Measurements from ENCODE around the gene TMEM138. TPM values are rescaled to one million over a fixed set of nuclear protein-coding genes. Genes with fewer than 3 reads are reported as not detected.

Gene TMEM138
- total RNA-seq, 1 donor from 2014 or later: 68.4 TPM

- no peak for DNase-seq (ENCODE audit: low spot score)
- H3K9me3 Mint-ChIP-seq: no peaks in the 10 kb centered on the region
- H3K4me1 Mint-ChIP-seq (ENCODE audit: low read depth): no peaks in the 10 kb centered on the region
- H3K27me3 Mint-ChIP-seq (ENCODE audit: insufficient read depth): no peaks in the 10 kb centered on the region
- H3K36me3 Mint-ChIP-seq (ENCODE audit: low read depth): peaks cover 51% of the 10 kb centered on the region
- intact Hi-C loops (cut with micrococcal nuclease): no loop called here
- no peak overlapping the region for H3K27ac Mint-ChIP-seq
- H3K4me3 Mint-ChIP-seq: no peak overlapping the region
Measured at GRCh38 chr11:61406067-61406466, 43.9 kb downstream of the TMEM138 start.

- DNase-seq (ENCODE audit: low spot score): no peak
- intact Hi-C loops (cut with micrococcal nuclease): no loop called here
- Mint-ChIP-seq H3K4me3 (no peak overlapping the region), H3K4me1 (ENCODE audit: low read depth) (no peaks in the 10 kb centered on the region), H3K9me3 (no peaks in the 10 kb centered on the region), H3K27ac (no peak overlapping the region), H3K27me3 (ENCODE audit: insufficient read depth) (no peaks in the 10 kb centered on the region), H3K36me3 (ENCODE audit: low read depth) (peaks cover 54% of the 10 kb centered on the region)
Measured at GRCh38 chr11:61406991-61407728, 45.0 kb downstream of the TMEM138 start.

- Mint-ChIP-seq H3K36me3 (ENCODE audit: low read depth) (peaks cover 62% of the 10 kb centered on the region), H3K4me3 (no peak overlapping the region), H3K27me3 (ENCODE audit: insufficient read depth) (no peaks in the 10 kb centered on the region), H3K4me1 (ENCODE audit: low read depth) (peaks cover 23% of the 10 kb centered on the region), H3K9me3 (no peaks in the 10 kb centered on the region), H3K27ac (no peak overlapping the region)
- intact Hi-C loops (cut with micrococcal nuclease): no loop called here
- no peak for DNase-seq (ENCODE audit: low spot score)
Measured at GRCh38 chr11:61411589-61411988, 49.4 kb downstream of the TMEM138 start.

GRCh38 chr11:61413496-61413895 lies 51.3 kb downstream of the TMEM138 start:
- Mint-ChIP-seq H3K9me3 (no peaks in the 10 kb centered on the region), H3K36me3 (ENCODE audit: low read depth) (peaks cover 61% of the 10 kb centered on the region), H3K4me1 (ENCODE audit: low read depth) (peaks cover 42% of the 10 kb centered on the region), H3K27ac (peak overlapping the region; percentile 72), H3K4me3 (no peak overlapping the region), H3K27me3 (ENCODE audit: insufficient read depth) (no peaks in the 10 kb centered on the region)
- DNase-seq (ENCODE audit: low spot score): no peak
- intact Hi-C loops (cut with micrococcal nuclease): no loop called here

- DNase-seq (ENCODE audit: low spot score): no peak
- H3K4me3 Mint-ChIP-seq: no peak overlapping the region
- no peaks in the 10 kb centered on the region for H3K9me3 Mint-ChIP-seq
Measured at GRCh38 chr11:61414547-61414946, 52.4 kb downstream of the TMEM138 start.

GRCh38 chr11:61415381-61415780 lies 53.2 kb downstream of the TMEM138 start:
- Mint-ChIP-seq H3K4me1 (ENCODE audit: low read depth) (peaks cover 43% of the 10 kb centered on the region), H3K27me3 (ENCODE audit: insufficient read depth) (no peaks in the 10 kb centered on the region), H3K36me3 (ENCODE audit: low read depth) (peaks cover 66% of the 10 kb centered on the region), H3K27ac (no peak overlapping the region), H3K4me3 (no peak overlapping the region), H3K9me3 (no peaks in the 10 kb centered on the region)
- no peak for DNase-seq (ENCODE audit: low spot score)
- intact Hi-C loops (cut with micrococcal nuclease): no loop called here

More at GRCh38 chr11:61414547-61414946, 52.4 kb downstream of the TMEM138 start:
- H3K27ac Mint-ChIP-seq: peak overlapping the region; percentile 54
- H3K4me1 Mint-ChIP-seq (ENCODE audit: low read depth): peaks cover 43% of the 10 kb centered on the region
- intact Hi-C loops (cut with micrococcal nuclease): no loop called here
- peaks cover 62% of the 10 kb centered on the region for H3K36me3 Mint-ChIP-seq (ENCODE audit: low read depth)
- no peaks in the 10 kb centered on the region for H3K27me3 Mint-ChIP-seq (ENCODE audit: insufficient read depth)

- peaks cover 66% of the 10 kb centered on the region for H3K36me3 Mint-ChIP-seq (ENCODE audit: low read depth)
- H3K4me1 Mint-ChIP-seq (ENCODE audit: low read depth): peaks cover 49% of the 10 kb centered on the region
- intact Hi-C loops (cut with micrococcal nuclease): no loop called here
- DNase-seq (ENCODE audit: low spot score): no peak
- H3K9me3 Mint-ChIP-seq: no peaks in the 10 kb centered on the region
- no peaks in the 10 kb centered on the region for H3K27me3 Mint-ChIP-seq (ENCODE audit: insufficient read depth)
- H3K27ac Mint-ChIP-seq: no peak overlapping the region
- no peak overlapping the region for H3K4me3 Mint-ChIP-seq
Measured at GRCh38 chr11:61416941-61417340, 54.8 kb downstream of the TMEM138 start.

- Mint-ChIP-seq H3K4me1 (ENCODE audit: low read depth) (peaks cover 55% of the 10 kb centered on the region), H3K36me3 (ENCODE audit: low read depth) (peaks cover 68% of the 10 kb centered on the region), H3K27ac (peak overlapping the region; percentile 58)
Measured at GRCh38 chr11:61417670-61418069, 55.5 kb downstream of the TMEM138 start.

GRCh38 chr11:61418136-61418535 lies 56.0 kb downstream of the TMEM138 start:
- H3K9me3 Mint-ChIP-seq: no peaks in the 10 kb centered on the region
- H3K4me1 Mint-ChIP-seq (ENCODE audit: low read depth): peaks cover 56% of the 10 kb centered on the region
- no peak overlapping the region for H3K27ac Mint-ChIP-seq
- H3K4me3 Mint-ChIP-seq: no peak overlapping the region
- no peaks in the 10 kb centered on the region for H3K27me3 Mint-ChIP-seq (ENCODE audit: insufficient read depth)
- no peak for DNase-seq (ENCODE audit: low spot score)
- intact Hi-C loops (cut with micrococcal nuclease): no loop called here
- H3K36me3 Mint-ChIP-seq (ENCODE audit: low read depth): peaks cover 68% of the 10 kb centered on the region

More at GRCh38 chr11:61417670-61418069, 55.5 kb downstream of the TMEM138 start:
- no peaks in the 10 kb centered on the region for H3K27me3 Mint-ChIP-seq (ENCODE audit: insufficient read depth)
- intact Hi-C loops (cut with micrococcal nuclease): no loop called here
- no peaks in the 10 kb centered on the region for H3K9me3 Mint-ChIP-seq
- H3K4me3 Mint-ChIP-seq: no peak overlapping the region
- no peak for DNase-seq (ENCODE audit: low spot score)

Other genes with a start within 250 kb of the TMEM138 start
- 11.5 and 11.6 TPM in 2 replicates for gene VPS37C, start 200.9 kb upstream of the TMEM138 start, total RNA-seq
- not detected in 2 replicates for gene PGA3, start 158.9 kb upstream of the TMEM138 start, total RNA-seq
- not detected in 2 replicates for gene PGA4, start 140.0 kb upstream of the TMEM138 start, total RNA-seq
- not detected in 2 replicates for gene PGA5, start 121.2 kb upstream of the TMEM138 start, total RNA-seq
- gene VWCE, start 67.1 kb upstream of the TMEM138 start, total RNA-seq: 9.4 and 10.9 TPM in 2 replicates
- 259 and 270 TPM in 2 replicates for gene DDB1, start 29.3 kb upstream of the TMEM138 start, total RNA-seq
- gene TKFC, start 29.1 kb upstream of the TMEM138 start, total RNA-seq: 71.2 and 78.2 TPM in 2 replicates
- 38.1 and 42.3 TPM in 2 replicates for gene CYB561A3, start 492 bp upstream of the TMEM138 start, total RNA-seq
- 18.8 and 20.2 TPM in 2 replicates for gene TMEM216, start 30.2 kb downstream of the TMEM138 start, total RNA-seq
- gene CPSF7, start 67.6 kb downstream of the TMEM138 start, total RNA-seq: 141 and 148 TPM in 2 replicates
- gene SDHAF2, start 67.8 kb downstream of the TMEM138 start, total RNA-seq: 49.5 and 58.1 TPM in 2 replicates
- not detected in 2 replicates for gene LRRC10B, start 146.4 kb downstream of the TMEM138 start, total RNA-seq
- gene SYT7, start 218.7 kb downstream of the TMEM138 start, total RNA-seq: 0.32 and 0.44 TPM in 2 replicates